Testis (tissue), 3 donors: ENCODE measurements around the gene CFB. TPM values are rescaled to one million over a fixed set of nuclear protein-coding genes. Genes with fewer than 3 reads are reported as not detected.

Experiments used
- DNase-seq: peaks from one replicate; pipeline ENCODE4 v3.0.0-alpha.2; 2019
- H3K27ac ChIP-seq, 2 donors: fragments of 200-600 bp; sonication (generic); one replicate each; pipeline ENCODE4 v1.5.1; 2019
- H3K27me3 ChIP-seq: fragments of 200-600 bp; sonication (generic); one replicate; pipeline ENCODE4 v1.5.1; 2019
- H3K36me3 ChIP-seq: fragments of 200-600 bp; sonication (generic); one replicate; pipeline ENCODE4 v1.5.1; 2017; ENCODE audit warnings: low read depth; ENCODE audit errors: missing control alignments
- H3K4me1 ChIP-seq: fragments of 200-600 bp; sonication (generic); one replicate; pipeline ENCODE4 v1.5.1; 2019
- H3K4me3 ChIP-seq, 2 donors: fragments of 200-600 bp; sonication (generic); one replicate each; pipeline ENCODE4 v1.5.1; 2017 to 2019
- H3K9me3 ChIP-seq: fragments of 200-600 bp; sonication (generic); one replicate; pipeline ENCODE4 v1.5.1; 2017
- POLR2A ChIP-seq: fragments of 450-650 bp; IDR thresholded peaks from one replicate; pipeline ENCODE4 v1.6.1; 2017; ENCODE audit warnings: antibody characterized with exemption, mild to moderate bottlenecking, moderate library complexity
- WGBS, 2 donors: methylation state at CpG; one replicate each; pipeline ENCODE4 v1.1.5; 2018; 5-methylcytosine and 5-hydroxymethylcytosine counted together
- intact Hi-C: fragments of 100-400 bp; cut with DNase I; formaldehyde crosslinking; loops from one replicate; pipeline ENCODE4 v1.15.1; 2023; ENCODE audit warnings: low total_unique reads
- polyA plus RNA-seq: library from polyadenylated mRNA; stranded (reverse); fragments of 350-450 nt; fragmentation: Illumina TruSeq; extraction: RNeasy Lipid Tissue Mini Kit (QIAGEN cat#74804); gene quantifications from one replicate; pipeline ENCODE4 v1.2.3, GENCODE V29; 2014; ENCODE audit warnings: low read depth, low replicate concordance; ENCODE audit not compliant: insufficient read depth
- total RNA-seq, 2 donors: library from RNA; depleted of rRNA; stranded (reverse); fragments of >200 nt; gene quantifications; one replicate each; pipeline ENCODE4 v1.2.3, GENCODE V29; 2016
- TF ChIP-seq, protein P1 (sequence below), 3 experiments: fragments of 450-650 bp in 2 of 3; fragments of 200-600 bp in 1 of 3; sonication (generic) in 1 of 3; IDR thresholded peaks; one replicate each; pipeline ENCODE4 v1.5.1; 2016 to 2019; ENCODE audit warnings: antibody characterized with exemption in 3 of 3, mild to moderate bottlenecking in 2 of 3, moderate library complexity in 1 of 3

The CFB gene
- total and polyA plus RNA-seq, 3 donors from 2014 or later = 4.8 to 38.6 (median 5.8) TPM

DNA sequence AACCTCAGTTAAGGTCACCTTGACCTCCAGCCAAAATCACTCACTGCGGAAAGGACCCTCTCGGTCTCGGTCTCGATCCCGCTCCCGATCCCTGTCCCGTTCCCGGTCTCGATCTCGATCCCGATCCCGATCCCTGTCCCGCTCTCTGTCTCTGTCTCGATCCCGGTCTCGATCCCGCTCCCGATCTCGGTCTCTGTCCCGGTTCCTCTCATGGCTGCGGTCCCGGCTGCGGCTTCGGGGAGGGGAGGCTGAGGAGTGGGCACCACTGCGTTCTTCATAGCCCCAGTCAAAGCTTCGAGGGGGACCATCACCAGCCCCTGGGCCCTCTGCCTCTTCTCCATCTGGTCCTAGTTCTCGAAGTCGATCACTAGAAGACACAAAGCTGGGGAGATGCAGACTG is 8.6 kb downstream of the CFB start:
- TF ChIP-seq, protein P1, sequence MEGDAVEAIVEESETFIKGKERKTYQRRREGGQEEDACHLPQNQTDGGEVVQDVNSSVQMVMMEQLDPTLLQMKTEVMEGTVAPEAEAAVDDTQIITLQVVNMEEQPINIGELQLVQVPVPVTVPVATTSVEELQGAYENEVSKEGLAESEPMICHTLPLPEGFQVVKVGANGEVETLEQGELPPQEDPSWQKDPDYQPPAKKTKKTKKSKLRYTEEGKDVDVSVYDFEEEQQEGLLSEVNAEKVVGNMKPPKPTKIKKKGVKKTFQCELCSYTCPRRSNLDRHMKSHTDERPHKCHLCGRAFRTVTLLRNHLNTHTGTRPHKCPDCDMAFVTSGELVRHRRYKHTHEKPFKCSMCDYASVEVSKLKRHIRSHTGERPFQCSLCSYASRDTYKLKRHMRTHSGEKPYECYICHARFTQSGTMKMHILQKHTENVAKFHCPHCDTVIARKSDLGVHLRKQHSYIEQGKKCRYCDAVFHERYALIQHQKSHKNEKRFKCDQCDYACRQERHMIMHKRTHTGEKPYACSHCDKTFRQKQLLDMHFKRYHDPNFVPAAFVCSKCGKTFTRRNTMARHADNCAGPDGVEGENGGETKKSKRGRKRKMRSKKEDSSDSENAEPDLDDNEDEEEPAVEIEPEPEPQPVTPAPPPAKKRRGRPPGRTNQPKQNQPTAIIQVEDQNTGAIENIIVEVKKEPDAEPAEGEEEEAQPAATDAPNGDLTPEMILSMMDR (IDR thresholded peaks at IDR 0.05) = no peak
- TF ChIP-seq POLR2A = no peak
- 95 to 96% methylated on average over 28 of the region's 28 CpGs for WGBS, 2 donors
- Histone ChIP-seq H3K27ac (no peak overlapping the region), H3K27me3 (no peaks in the 10 kb centered on the region), H3K4me3 (no peak overlapping the region), H3K36me3 (no peaks in the 10 kb centered on the region), H3K9me3 (no peaks in the 10 kb centered on the region), H3K4me1 (peaks cover 9% of the 10 kb centered on the region)
- intact Hi-C loops = loop anchor here (10.0 kb wide), 1 partner anchor 170 kb away; the partner anchor contains the start of gene ATF6B
- DNase-seq = no peak

DNA sequence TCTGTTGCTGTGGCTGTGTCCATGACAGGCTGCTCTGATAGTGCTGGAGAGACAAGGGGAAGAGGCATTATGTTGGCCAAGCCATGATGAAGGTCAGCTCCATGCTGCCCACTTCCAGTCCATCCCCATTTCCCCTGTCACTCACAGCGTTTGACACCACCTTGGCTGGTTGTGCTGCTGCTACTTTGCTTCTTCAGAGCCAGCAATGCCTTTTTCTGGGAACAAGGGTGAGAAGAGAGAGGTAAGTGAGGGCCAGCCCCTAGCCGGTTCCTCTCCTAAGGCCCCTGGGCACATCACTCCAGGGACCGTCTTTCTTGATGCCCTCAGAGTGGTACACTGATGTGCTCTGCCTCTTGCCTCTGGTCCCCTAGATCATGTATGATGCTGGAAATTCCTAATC is 10.9 kb downstream of the CFB start:
- intact Hi-C loops = loop anchor here (10.0 kb wide), 1 partner anchor 168 kb away; the partner anchor contains the start of gene ATF6B
- no peak for TF ChIP-seq POLR2A
- TF ChIP-seq, protein P1 (IDR thresholded peaks at IDR 0.05) = no peak
- Histone ChIP-seq H3K4me1 (peaks cover 12% of the 10 kb centered on the region), H3K36me3 (no peaks in the 10 kb centered on the region), H3K27me3 (no peaks in the 10 kb centered on the region), H3K4me3 (no peak overlapping the region), H3K9me3 (no peaks in the 10 kb centered on the region), H3K27ac (no peak overlapping the region)
- 93 to 98% methylated on average over 3 of the region's 3 CpGs for WGBS, 2 donors
- DNase-seq = no peak

GRCh38 chr6:31958412-31958740 is 12.5 kb downstream of the CFB start:
- no peak for TF ChIP-seq POLR2A
- TF ChIP-seq, protein P1 (IDR thresholded peaks at IDR 0.05) = no peak
- Histone ChIP-seq H3K27me3 (no peaks in the 10 kb centered on the region), H3K27ac (peak overlapping the region; percentile 67 to 84), H3K9me3 (no peaks in the 10 kb centered on the region), H3K36me3 (no peaks in the 10 kb centered on the region), H3K4me1 (peaks cover 12% of the 10 kb centered on the region), H3K4me3 (peak overlapping the region; percentile 66 to 90)
- no peak for DNase-seq
- intact Hi-C loops = loop anchor here (10.0 kb wide), 1 partner anchor 166 kb away; the partner anchor contains the start of gene ATF6B
- 8 to 9% methylated on average over 11 of the region's 11 CpGs for WGBS, 2 donors

GRCh38 chr6:31958741-31959739 is 13.1 kb downstream of the CFB start, which contains the start of the genes NELFE and SKIC2:
Gene NELFE, minus strand, starts transcription at chr6:31958971. Its CDS starts 525 bp downstream, at chr6:31958446.
Gene SKIC2, plus strand, starts transcription at chr6:31959175. Its CDS starts 18 bp downstream, at chr6:31959193.
- Histone ChIP-seq H3K4me1 (peaks cover 12% of the 10 kb centered on the region), H3K36me3 (no peaks in the 10 kb centered on the region), H3K27me3 (no peaks in the 10 kb centered on the region), H3K4me3 (peak within 1 kb of the TSS; percentile 66 to 90), H3K27ac (peak within 1 kb of the TSS; percentile 67 to 84), H3K9me3 (no peaks in the 10 kb centered on the region)
- TF ChIP-seq POLR2A = peak; percentile 26
- TF ChIP-seq, protein P1 (IDR thresholded peaks at IDR 0.05) = peak in 1 of 3 experiments; percentile 6
- DNase-seq = peak; percentile 98
- 0 to 1% methylated on average over 56 of the region's 59 CpGs for WGBS, 2 donors
- intact Hi-C loops = loop anchor here (10.0 kb wide), 1 partner anchor 166 kb away; the partner anchor contains the start of gene ATF6B
